ENCODE results near the gene CERS6. TPM values are rescaled to one million over a fixed set of nuclear protein-coding genes. Genes with fewer than 3 reads are reported as not detected.

Gene CERS6
- total RNA-seq, 1 experiment from 2014 or later = not detected

DNA sequence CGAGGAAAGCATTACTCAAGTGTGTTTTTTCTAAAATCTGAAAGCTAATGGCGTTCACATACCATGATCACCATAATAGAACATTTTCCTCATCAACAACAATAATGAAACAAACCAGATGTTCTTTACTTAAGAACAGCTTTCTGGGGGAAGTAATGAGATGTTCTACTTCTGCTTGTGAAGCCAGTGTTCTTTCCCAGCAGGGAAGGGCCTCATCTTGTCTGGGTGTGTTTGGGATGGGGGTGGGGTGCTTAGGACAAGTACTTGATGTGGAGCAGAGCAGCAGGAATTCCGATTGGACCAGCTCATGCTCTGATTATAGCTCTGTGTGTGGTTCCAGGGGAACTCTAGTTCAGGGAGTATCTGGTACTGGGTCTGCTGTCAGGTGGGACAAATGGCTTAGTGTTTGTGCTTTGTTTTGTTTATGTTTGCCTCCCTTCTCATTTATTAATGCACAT is 183.4 kb downstream of the CERS6 start:
- DNase-seq = no peak
- Histone ChIP-seq H3K4me3 (ENCODE audit: low read length) (no peak overlapping the region), H3K79me2 (ENCODE audit: low read length) (no peaks in the 10 kb centered on the region), H3K9me2 (replicated peaks; ENCODE audit: insufficient read depth, low read length) (no peaks in the 10 kb centered on the region), H4K20me1 (ENCODE audit: insufficient read depth, low read depth, low read length) (no peaks in the 10 kb centered on the region), H3K27ac (ENCODE audit: low read length) (no peak overlapping the region), H3K36me3 (ENCODE audit: insufficient read depth, low read length) (no peaks in the 10 kb centered on the region), H3K9me3 (ENCODE audit: low read length) (no peaks in the 10 kb centered on the region), H3K4me1 (ENCODE audit: low read length) (no peaks in the 10 kb centered on the region), H3K27me3 (ENCODE audit: low read length) (no peaks in the 10 kb centered on the region), H2AFZ (ENCODE audit: low read length) (no peak overlapping the region), H3K9ac (ENCODE audit: low read length) (no peak overlapping the region), H3K4me2 (ENCODE audit: low read depth, low read length, poor library complexity, severe bottlenecking) (no peak overlapping the region)

DNA sequence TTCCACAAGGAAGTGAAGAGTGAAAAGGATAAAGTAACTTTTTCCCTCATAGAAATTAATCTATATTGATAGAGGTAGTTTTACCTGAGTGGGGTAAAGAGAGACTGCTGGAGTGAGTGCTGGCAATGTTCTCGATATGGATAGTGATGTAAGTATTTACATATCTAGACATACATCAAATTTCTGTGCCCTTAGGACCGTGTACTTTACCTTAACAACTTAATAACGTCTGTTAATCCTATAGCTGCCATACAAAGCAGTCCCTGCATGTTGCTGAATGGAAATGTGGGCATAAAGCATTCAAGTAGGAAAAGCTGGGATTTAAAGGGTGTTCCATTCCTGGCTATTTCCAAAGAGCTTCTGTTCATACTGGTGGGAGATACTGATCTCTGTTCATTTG is 184.0 kb downstream of the CERS6 start:
- no peaks in the 10 kb centered on the region for H3K4me1 ChIP-seq (ENCODE audit: low read length)
- H3K4me3 ChIP-seq (ENCODE audit: low read length) = no peak overlapping the region
- H2AFZ ChIP-seq (ENCODE audit: low read length) = no peak overlapping the region
- DNase-seq = no peak
- no peak overlapping the region for H3K9ac ChIP-seq (ENCODE audit: low read length)
- H3K79me2 ChIP-seq (ENCODE audit: low read length) = no peaks in the 10 kb centered on the region
- no peak overlapping the region for H3K4me2 ChIP-seq (ENCODE audit: low read depth, low read length, poor library complexity, severe bottlenecking)
- no peak overlapping the region for H3K27ac ChIP-seq (ENCODE audit: low read length)
- H3K27me3 ChIP-seq (ENCODE audit: low read length) = no peaks in the 10 kb centered on the region
- no peaks in the 10 kb centered on the region for H4K20me1 ChIP-seq (ENCODE audit: insufficient read depth, low read depth, low read length)
- no peaks in the 10 kb centered on the region for H3K36me3 ChIP-seq (ENCODE audit: insufficient read depth, low read length)
- no peaks in the 10 kb centered on the region for H3K9me3 ChIP-seq (ENCODE audit: low read length)
- H3K9me2 ChIP-seq (replicated peaks; ENCODE audit: insufficient read depth, low read length) = no peaks in the 10 kb centered on the region

DNA sequence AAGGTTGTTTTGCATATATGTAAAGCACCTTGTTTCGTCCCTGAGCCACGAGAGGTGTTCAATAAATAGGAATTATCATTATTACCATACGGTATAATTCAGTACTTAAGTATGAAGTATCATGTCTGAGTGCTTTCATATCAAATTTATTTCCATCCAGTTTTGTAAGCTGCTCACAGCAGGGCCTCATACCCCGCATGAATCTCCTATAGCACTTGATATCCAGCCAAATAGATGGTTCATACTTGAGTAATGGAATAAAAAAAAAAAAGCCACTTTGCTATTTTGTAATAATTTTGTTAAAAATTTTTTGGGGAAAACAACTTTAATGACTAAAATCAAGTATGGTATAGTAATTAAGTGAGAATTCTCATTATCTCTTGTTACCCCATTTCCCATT is 185.6 kb downstream of the CERS6 start:
- no peaks in the 10 kb centered on the region for H4K20me1 ChIP-seq (ENCODE audit: insufficient read depth, low read depth, low read length)

DNA sequence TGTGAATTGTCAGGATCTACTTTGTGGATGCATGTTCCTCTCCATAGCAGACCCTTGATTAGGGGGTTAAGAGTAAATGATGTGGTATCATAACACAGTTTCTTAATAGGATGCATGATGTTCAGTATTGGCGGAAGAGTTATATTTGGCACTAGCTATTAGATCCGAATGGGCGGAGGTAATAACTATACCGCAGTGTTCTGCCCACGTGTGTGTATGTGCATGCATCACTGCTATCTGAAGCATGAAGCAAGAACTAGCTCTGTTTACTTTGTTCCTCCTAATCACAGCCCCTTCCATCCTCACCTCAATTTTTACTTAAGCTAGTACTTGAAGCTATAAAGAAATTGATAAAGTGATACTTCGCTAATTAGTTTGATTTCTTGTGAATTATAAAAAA is 186.8 kb downstream of the CERS6 start:
- H3K9me3 ChIP-seq (ENCODE audit: low read length) = no peaks in the 10 kb centered on the region
- H3K4me2 ChIP-seq (ENCODE audit: low read depth, low read length, poor library complexity, severe bottlenecking) = no peak overlapping the region

More for the DNA sequence above, 185.6 kb downstream of the CERS6 start:
- no peak overlapping the region for H3K9ac ChIP-seq (ENCODE audit: low read length)
- DNase-seq = no peak
- H3K36me3 ChIP-seq (ENCODE audit: insufficient read depth, low read length) = no peaks in the 10 kb centered on the region
- no peak overlapping the region for H3K27ac ChIP-seq (ENCODE audit: low read length)
- no peaks in the 10 kb centered on the region for H3K9me2 ChIP-seq (replicated peaks; ENCODE audit: insufficient read depth, low read length)
- no peaks in the 10 kb centered on the region for H3K9me3 ChIP-seq (ENCODE audit: low read length)
- H3K4me3 ChIP-seq (ENCODE audit: low read length) = no peak overlapping the region
- H3K27me3 ChIP-seq (ENCODE audit: low read length) = no peaks in the 10 kb centered on the region
- no peak overlapping the region for H3K4me2 ChIP-seq (ENCODE audit: low read depth, low read length, poor library complexity, severe bottlenecking)
- no peaks in the 10 kb centered on the region for H3K79me2 ChIP-seq (ENCODE audit: low read length)
- no peak overlapping the region for H2AFZ ChIP-seq (ENCODE audit: low read length)
- H3K4me1 ChIP-seq (ENCODE audit: low read length) = no peaks in the 10 kb centered on the region

DNA sequence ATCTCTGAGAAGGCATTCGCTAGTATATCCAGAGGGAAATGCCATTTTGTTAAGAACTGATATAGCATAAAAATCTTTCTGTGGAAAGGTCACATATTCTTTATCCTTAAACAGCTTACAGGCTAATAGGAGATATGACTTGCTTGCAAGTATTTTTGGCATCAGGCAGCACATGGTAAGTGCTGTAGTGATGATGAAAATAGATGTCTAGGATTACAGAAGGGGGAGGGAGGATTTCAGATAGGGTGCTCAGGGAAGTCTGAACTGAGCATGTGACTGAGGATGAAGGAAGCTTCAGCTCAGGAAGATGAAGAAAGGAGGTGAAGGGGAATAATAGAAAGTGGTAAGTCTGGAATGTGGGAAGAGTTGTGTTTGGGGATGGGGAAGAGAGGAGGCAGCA is 187.9 kb downstream of the CERS6 start:
- H3K4me2 ChIP-seq (ENCODE audit: low read depth, low read length, poor library complexity, severe bottlenecking) = no peak overlapping the region
- no peaks in the 10 kb centered on the region for H4K20me1 ChIP-seq (ENCODE audit: insufficient read depth, low read depth, low read length)
- H3K36me3 ChIP-seq (ENCODE audit: insufficient read depth, low read length) = no peaks in the 10 kb centered on the region
- no peak overlapping the region for H3K4me3 ChIP-seq (ENCODE audit: low read length)
- no peaks in the 10 kb centered on the region for H3K79me2 ChIP-seq (ENCODE audit: low read length)
- no peak for DNase-seq
- H3K9ac ChIP-seq (ENCODE audit: low read length) = no peak overlapping the region
- no peak overlapping the region for H3K27ac ChIP-seq (ENCODE audit: low read length)
- no peaks in the 10 kb centered on the region for H3K9me3 ChIP-seq (ENCODE audit: low read length)
- H3K9me2 ChIP-seq (replicated peaks; ENCODE audit: insufficient read depth, low read length) = no peaks in the 10 kb centered on the region
- H2AFZ ChIP-seq (ENCODE audit: low read length) = no peak overlapping the region
- no peaks in the 10 kb centered on the region for H3K27me3 ChIP-seq (ENCODE audit: low read length)
- no peaks in the 10 kb centered on the region for H3K4me1 ChIP-seq (ENCODE audit: low read length)

More for the DNA sequence above, 186.8 kb downstream of the CERS6 start:
- H3K27me3 ChIP-seq (ENCODE audit: low read length) = no peaks in the 10 kb centered on the region
- no peaks in the 10 kb centered on the region for H3K36me3 ChIP-seq (ENCODE audit: insufficient read depth, low read length)
- H3K4me3 ChIP-seq (ENCODE audit: low read length) = no peak overlapping the region
- no peaks in the 10 kb centered on the region for H3K4me1 ChIP-seq (ENCODE audit: low read length)
- H3K79me2 ChIP-seq (ENCODE audit: low read length) = no peaks in the 10 kb centered on the region
- no peak overlapping the region for H3K27ac ChIP-seq (ENCODE audit: low read length)
- H3K9me2 ChIP-seq (replicated peaks; ENCODE audit: insufficient read depth, low read length) = no peaks in the 10 kb centered on the region
- no peak overlapping the region for H3K9ac ChIP-seq (ENCODE audit: low read length)
- DNase-seq = no peak
- H4K20me1 ChIP-seq (ENCODE audit: insufficient read depth, low read depth, low read length) = no peaks in the 10 kb centered on the region
- H2AFZ ChIP-seq (ENCODE audit: low read length) = no peak overlapping the region

DNA sequence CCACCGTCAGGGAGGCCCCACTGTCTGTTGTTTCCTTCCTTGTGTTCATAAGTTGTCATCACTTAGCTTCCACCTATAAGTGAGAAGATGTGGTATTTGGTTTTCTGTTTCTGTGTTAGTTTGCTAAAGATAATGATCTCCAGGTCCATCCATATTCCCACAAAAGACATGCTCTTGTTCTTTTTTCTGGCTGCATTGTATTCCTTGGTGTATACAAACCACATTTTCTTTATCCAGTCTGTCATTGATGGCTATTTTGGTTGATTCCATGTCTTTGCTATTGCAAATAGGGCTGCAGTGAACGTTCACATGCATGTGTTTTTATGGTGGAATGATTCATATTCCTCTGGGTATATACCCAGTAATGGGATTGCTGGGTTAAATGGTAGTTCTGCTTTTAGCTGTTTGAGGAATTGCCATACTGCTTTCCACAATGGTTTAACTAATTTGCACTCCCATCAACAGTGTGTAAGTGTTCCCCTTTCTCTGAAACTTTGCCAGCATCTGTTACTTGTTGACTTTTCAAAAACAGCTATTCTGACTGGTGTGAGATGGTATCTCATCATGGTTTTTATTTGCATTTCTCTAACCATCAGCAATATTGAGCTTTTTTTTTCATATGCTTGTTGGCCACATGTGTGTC is 189.7 kb downstream of the CERS6 start:
- Histone ChIP-seq H3K9me3 (ENCODE audit: low read length) (no peaks in the 10 kb centered on the region), H3K9ac (ENCODE audit: low read length) (no peak overlapping the region), H3K4me3 (ENCODE audit: low read length) (no peak overlapping the region), H3K36me3 (ENCODE audit: insufficient read depth, low read length) (no peaks in the 10 kb centered on the region), H3K79me2 (ENCODE audit: low read length) (no peaks in the 10 kb centered on the region), H3K4me1 (ENCODE audit: low read length) (no peaks in the 10 kb centered on the region), H3K4me2 (ENCODE audit: low read depth, low read length, poor library complexity, severe bottlenecking) (no peak overlapping the region), H3K9me2 (replicated peaks; ENCODE audit: insufficient read depth, low read length) (no peaks in the 10 kb centered on the region), H3K27me3 (ENCODE audit: low read length) (no peaks in the 10 kb centered on the region), H2AFZ (ENCODE audit: low read length) (no peak overlapping the region), H3K27ac (ENCODE audit: low read length) (no peak overlapping the region), H4K20me1 (ENCODE audit: insufficient read depth, low read depth, low read length) (no peaks in the 10 kb centered on the region)
- DNase-seq = no peak

DNA sequence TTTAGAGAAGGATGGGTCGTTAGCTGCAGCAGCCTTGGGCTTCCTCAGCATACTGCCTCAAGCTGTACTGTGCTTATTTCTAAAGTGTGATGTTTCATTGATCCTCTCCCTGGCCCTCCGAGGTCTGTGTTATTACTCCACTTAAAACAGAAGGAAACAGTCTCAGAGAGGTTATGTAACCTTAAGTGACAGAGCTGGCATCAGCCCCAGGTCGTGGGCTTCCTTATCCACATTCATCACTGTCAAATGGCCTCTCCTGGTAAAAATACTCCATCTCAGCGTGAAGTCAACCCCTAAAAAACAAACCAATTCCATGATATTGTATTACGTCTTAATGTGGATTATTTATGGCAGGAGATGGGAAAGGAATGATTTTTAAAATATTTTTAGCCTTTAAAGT is 193.0 kb downstream of the CERS6 start:
- Histone ChIP-seq H3K36me3 (ENCODE audit: insufficient read depth, low read length) (no peaks in the 10 kb centered on the region), H2AFZ (ENCODE audit: low read length) (no peak overlapping the region), H3K9ac (ENCODE audit: low read length) (no peak overlapping the region), H3K27me3 (ENCODE audit: low read length) (no peaks in the 10 kb centered on the region), H3K4me1 (ENCODE audit: low read length) (no peaks in the 10 kb centered on the region), H3K4me2 (ENCODE audit: low read depth, low read length, poor library complexity, severe bottlenecking) (no peak overlapping the region), H3K4me3 (ENCODE audit: low read length) (no peak overlapping the region), H3K79me2 (ENCODE audit: low read length) (no peaks in the 10 kb centered on the region), H3K9me3 (ENCODE audit: low read length) (no peaks in the 10 kb centered on the region), H4K20me1 (ENCODE audit: insufficient read depth, low read depth, low read length) (no peaks in the 10 kb centered on the region), H3K27ac (ENCODE audit: low read length) (no peak overlapping the region), H3K9me2 (replicated peaks; ENCODE audit: insufficient read depth, low read length) (no peaks in the 10 kb centered on the region)
- DNase-seq = no peak

DNA sequence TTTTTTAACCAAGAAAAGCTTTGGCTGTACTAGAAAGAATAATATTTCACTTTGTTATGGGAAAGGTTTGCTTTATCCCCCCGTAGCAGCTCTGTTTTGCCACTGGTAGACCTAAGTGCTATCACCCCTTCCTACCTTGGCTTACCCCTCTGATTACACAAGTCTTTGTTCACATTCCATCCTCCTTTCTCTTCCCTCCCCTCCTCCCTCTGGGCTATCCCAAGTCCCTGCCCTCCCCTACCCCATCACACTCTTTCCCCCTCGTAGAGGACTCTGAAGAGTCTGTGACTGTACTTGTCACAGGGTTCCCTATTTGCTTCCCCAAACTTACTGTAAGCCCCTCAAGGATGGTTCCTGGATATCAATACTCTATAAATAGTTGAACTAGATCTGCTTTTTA is 193.5 kb downstream of the CERS6 start:
- no peak overlapping the region for H3K9ac ChIP-seq (ENCODE audit: low read length)
- H3K4me3 ChIP-seq (ENCODE audit: low read length) = no peak overlapping the region
- no peak overlapping the region for H2AFZ ChIP-seq (ENCODE audit: low read length)
- H3K9me2 ChIP-seq (replicated peaks; ENCODE audit: insufficient read depth, low read length) = no peaks in the 10 kb centered on the region
- H4K20me1 ChIP-seq (ENCODE audit: insufficient read depth, low read depth, low read length) = no peaks in the 10 kb centered on the region
- DNase-seq = no peak
- no peaks in the 10 kb centered on the region for H3K79me2 ChIP-seq (ENCODE audit: low read length)
- no peaks in the 10 kb centered on the region for H3K27me3 ChIP-seq (ENCODE audit: low read length)
- no peaks in the 10 kb centered on the region for H3K4me1 ChIP-seq (ENCODE audit: low read length)
- H3K36me3 ChIP-seq (ENCODE audit: insufficient read depth, low read length) = no peaks in the 10 kb centered on the region
- H3K27ac ChIP-seq (ENCODE audit: low read length) = no peak overlapping the region
- no peak overlapping the region for H3K4me2 ChIP-seq (ENCODE audit: low read depth, low read length, poor library complexity, severe bottlenecking)
- no peaks in the 10 kb centered on the region for H3K9me3 ChIP-seq (ENCODE audit: low read length)

Data from Karpas-422 (cell line).